ENCODE data around the gene MOSPD2. TPM values are rescaled to one million over a fixed set of nuclear protein-coding genes. Genes with fewer than 3 reads are reported as not detected.
A peak's percentile ranks its signal among the peaks of the same experiment; 100 is the strongest.

Gene MOSPD2
- total RNA-seq, 1 experiment from 2014 or later, result 6.4 TPM

DNA sequence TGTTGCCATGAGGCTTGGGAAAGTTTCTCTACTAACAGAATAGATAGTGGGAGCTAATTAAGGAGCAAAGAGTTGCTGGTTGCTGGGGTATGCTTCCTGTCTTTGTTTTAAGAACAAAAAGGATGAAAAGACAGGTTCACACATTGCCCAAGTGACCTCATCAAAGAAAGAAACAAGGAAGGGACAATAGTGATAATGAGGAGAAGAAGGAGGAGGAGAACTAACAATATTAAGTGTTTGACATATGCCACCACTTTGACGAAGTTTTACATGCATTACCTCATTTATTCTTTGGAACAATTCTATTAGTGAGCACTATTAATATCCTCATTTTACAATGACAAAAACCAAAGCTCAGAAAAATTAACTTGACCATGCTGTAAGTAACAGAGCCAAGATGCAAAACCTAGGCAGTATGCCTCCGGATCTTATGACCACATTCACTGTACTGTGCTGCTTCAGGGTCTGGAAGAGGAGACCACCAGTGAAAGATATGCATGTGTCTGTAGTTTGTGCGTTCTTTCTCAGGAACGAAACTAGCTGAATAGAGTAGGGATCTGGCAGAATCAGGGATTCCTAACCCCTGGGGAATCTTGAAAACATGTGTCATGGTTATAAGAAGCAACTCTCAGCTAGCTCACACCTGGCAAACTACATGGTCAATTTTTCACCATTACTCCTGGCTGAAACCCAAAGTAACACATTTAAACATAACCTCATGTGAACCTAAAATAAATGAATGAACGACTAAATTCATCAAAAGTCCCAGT is 83.8 kb downstream of the MOSPD2 start:
- no peak for TF ChIP-seq CTCF (conservative IDR thresholded peaks at IDR 0.05)
- H3K18ac ChIP-seq (ENCODE audit: insufficient read length, low read depth, low read length), result no peak overlapping the region
- H3K36me3 Mint-ChIP-seq (ENCODE audit: insufficient read depth in 1 of 3, low read depth in 3 of 3), result peaks cover 12 to 27% (median 13%) of the 10 kb centered on the region in 3 experiments
- no peaks in the 10 kb centered on the region for H3K27me3 Mint-ChIP-seq (ENCODE audit: low read depth)
- no peak overlapping the region for H3K9ac ChIP-seq (ENCODE audit: extremely low read depth, insufficient read length, low read length)
- H2BK20ac ChIP-seq (ENCODE audit: low read depth, low read length, poor library complexity, severe bottlenecking), result no peak overlapping the region
- no peaks in the 10 kb centered on the region for H3K4me1 ChIP-seq (ENCODE audit: insufficient read depth, low read length)
- no peak overlapping the region for H3K14ac ChIP-seq (ENCODE audit: insufficient read depth, low read length)
- no peaks in the 10 kb centered on the region for H3K4me1 Mint-ChIP-seq
- H2BK5ac ChIP-seq (ENCODE audit: insufficient read length, low read length), result no peak overlapping the region
- H3K23me2 ChIP-seq (ENCODE audit: insufficient read length, low read depth, low read length, poor library complexity, severe bottlenecking), result peaks cover 2% of the 10 kb centered on the region
- peaks cover 7% of the 10 kb centered on the region for H3K9me3 ChIP-seq (ENCODE audit: control insufficient read depth, low read depth, low read length)
- no peak overlapping the region for H3K4me2 ChIP-seq (ENCODE audit: insufficient read depth, insufficient read length, low read length)
- no peak overlapping the region for H2AK5ac ChIP-seq (ENCODE audit: insufficient read length, low read length)
- H3K27me3 ChIP-seq (ENCODE audit: insufficient read depth, low read length), result no peaks in the 10 kb centered on the region
- H3K79me2 ChIP-seq (ENCODE audit: insufficient read depth, low read length), result no peaks in the 10 kb centered on the region
- no peak overlapping the region for H3K27ac ChIP-seq (ENCODE audit: insufficient read length, low read depth, low read length)
- no peak overlapping the region for H4K8ac ChIP-seq (replicated peaks; ENCODE audit: insufficient read length, low read depth, low read length)
- no peaks in the 10 kb centered on the region for H4K20me1 ChIP-seq (ENCODE audit: control insufficient read depth, insufficient read depth, insufficient read length)
- no peak overlapping the region for H2BK120ac ChIP-seq (ENCODE audit: low read depth, low read length, poor library complexity, severe bottlenecking)
- no peak overlapping the region for H4K91ac ChIP-seq (ENCODE audit: insufficient read length, low read depth, low read length)
- peak overlapping the region; percentile 53 for H4K5ac ChIP-seq (ENCODE audit: insufficient read length, low read depth, low read length)
- H2AFZ ChIP-seq (ENCODE audit: low read length), result no peak overlapping the region
- no peak overlapping the region for H3K56ac ChIP-seq (ENCODE audit: insufficient read length, low read depth, low read length)
- H3T11ph ChIP-seq (ENCODE audit: low read length), result no peak overlapping the region
- H3K27ac Mint-ChIP-seq, result no peak overlapping the region
- H3K4me3 Mint-ChIP-seq, result no peak overlapping the region
- no peaks in the 10 kb centered on the region for H3K79me1 ChIP-seq (ENCODE audit: insufficient read depth, low read depth, low read length, poor library complexity, severe bottlenecking)
- no CpG with 5 or more reads among the region's 5 CpGs for WGBS (ENCODE audit: extremely low coverage, insufficient read length, low lambda C conversion rate)
- H3K9me3 Mint-ChIP-seq, result peaks cover 68 to 81% of the 10 kb centered on the region in 2 experiments
- DNase-seq, result no peak
- no peak overlapping the region for H3K23ac ChIP-seq (ENCODE audit: insufficient read length, low read depth, low read length)
- no peak overlapping the region for H3K4ac ChIP-seq (ENCODE audit: low read depth, low read length)
- H2BK15ac ChIP-seq (ENCODE audit: low read depth, low read length), result no peak overlapping the region
- no peak overlapping the region for H2BK12ac ChIP-seq (ENCODE audit: insufficient read length, low read depth, low read length)

Data from H9 (cell line).